Hematopoietic multipotent progenitor cell treated with erythropoietin and hydrocortisone succinate and interleukin-3 and kit ligand, for 4 days (in vitro differentiated cells): ENCODE measurements around the gene PGF.
"Not testable (repeated sequence)": the region's sequence is repeated elsewhere in the genome, so short reads cannot be mapped to it uniquely, and the experiment has no call there.

Experiments used
- DNase-seq: peaks from one replicate; pipeline ENCODE4 v3.0.0-alpha.2; 2015

PGF gene

GRCh38 chr14:74938531-74939495, 16.6 kb downstream of the PGF start:
- no peak for DNase-seq

GRCh38 chr14:74937171-74937570, 18.2 kb downstream of the PGF start:
- no peak for DNase-seq

GRCh38 chr14:74936731-74937130, 18.7 kb downstream of the PGF start:
- no peak for DNase-seq

GRCh38 chr14:74936151-74936550, 19.2 kb downstream of the PGF start:
- no peak for DNase-seq

- no peak for DNase-seq
Measured at GRCh38 chr14:74935360-74935680, 20.1 kb downstream of the PGF start.

- DNase-seq: no peak
Measured at GRCh38 chr14:74934476-74935359, 20.7 kb downstream of the PGF start.

GRCh38 chr14:74934041-74934440, 21.4 kb downstream of the PGF start:
- DNase-seq: no peak

GRCh38 chr14:74932936-74933335, 22.5 kb downstream of the PGF start:
- DNase-seq: not testable (repeated sequence)

GRCh38 chr14:74932401-74932901, 22.9 kb downstream of the PGF start:
- peak; percentile 47 for DNase-seq

- DNase-seq: not testable (repeated sequence)
Measured at GRCh38 chr14:74931744-74932143, 23.7 kb downstream of the PGF start.

- DNase-seq: no peak
Measured at GRCh38 chr14:74929242-74929641, 26.2 kb downstream of the PGF start.

GRCh38 chr14:74927225-74927624, 28.2 kb downstream of the PGF start:
- peak; percentile 78 for DNase-seq

- DNase-seq: no peak
Measured at GRCh38 chr14:74924061-74924460, 31.3 kb downstream of the PGF start.

- peak; percentile 95 for DNase-seq
Measured at GRCh38 chr14:74922752-74923401, 32.5 kb downstream of the PGF start, which contains the start of gene RPS6KL1. TSS of gene RPS6KL1 (minus strand) at chr14:74923260. CDS start at chr14:74921541, 1,719 bp downstream.

- DNase-seq: no peak
Measured at GRCh38 chr14:74921987-74922751, 33.2 kb downstream of the PGF start.

GRCh38 chr14:74921053-74921620, 34.3 kb downstream of the PGF start:
- DNase-seq: no peak

GRCh38 chr14:74920281-74920680, 35.1 kb downstream of the PGF start:
- DNase-seq: no peak

- no peak for DNase-seq
Measured at GRCh38 chr14:74919421-74920165, 35.8 kb downstream of the PGF start.

GRCh38 chr14:74918380-74918779, 37.0 kb downstream of the PGF start:
- no peak for DNase-seq

- DNase-seq: no peak
Measured at GRCh38 chr14:74917646-74918081, 37.7 kb downstream of the PGF start.

- no peak for DNase-seq
Measured at GRCh38 chr14:74917178-74917543, 38.2 kb downstream of the PGF start.
